ENCODE data around the gene ADAP1. TPM values are rescaled to one million over a fixed set of nuclear protein-coding genes. Genes with fewer than 3 reads are reported as not detected.

The ADAP1 gene
- total and polyA plus RNA-seq, 2 of the 13 experiments (the other 11 are each of a cell fraction or from before 2014, with no cell fraction given): 10.5 to 24.6 TPM

DNA sequence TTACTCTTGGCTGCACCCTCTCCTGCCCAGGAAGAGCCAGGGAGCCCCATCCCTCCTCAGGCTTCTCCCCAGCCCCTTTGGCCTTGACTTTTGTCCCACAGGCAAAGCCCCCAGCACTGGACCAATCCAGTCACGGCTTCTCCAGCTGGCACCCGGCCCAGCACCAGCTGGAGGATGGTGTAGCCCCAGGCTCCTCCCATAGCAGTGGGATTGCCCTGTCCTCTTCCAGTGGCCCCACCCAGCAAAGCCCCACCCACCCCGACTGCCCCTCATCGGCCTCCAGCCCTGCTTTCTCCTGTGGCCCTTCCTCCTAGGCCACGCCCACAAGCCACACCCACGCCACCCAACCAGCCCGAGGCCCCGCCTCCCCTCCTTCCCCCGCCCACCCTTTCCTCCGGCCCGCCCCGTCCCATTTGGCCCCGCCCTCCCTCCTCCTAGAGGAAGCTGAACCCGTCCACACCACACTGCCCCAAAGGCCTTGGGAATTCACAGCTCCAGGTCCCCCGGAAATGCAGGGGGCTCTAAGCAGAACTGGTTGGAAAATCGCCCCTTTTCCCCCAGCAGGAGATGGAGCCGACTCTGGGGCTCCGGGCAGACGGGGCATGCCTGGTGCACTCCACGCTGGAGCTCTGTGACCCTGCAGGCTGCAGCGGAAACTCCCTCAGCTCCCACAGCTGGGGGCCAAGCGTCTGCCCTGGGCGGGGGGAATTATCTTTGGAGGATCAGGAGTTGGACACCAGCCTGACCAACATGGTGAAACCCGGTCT, 52.9 kb downstream of the ADAP1 start (continued):
- TF ChIP-seq, protein P1, sequence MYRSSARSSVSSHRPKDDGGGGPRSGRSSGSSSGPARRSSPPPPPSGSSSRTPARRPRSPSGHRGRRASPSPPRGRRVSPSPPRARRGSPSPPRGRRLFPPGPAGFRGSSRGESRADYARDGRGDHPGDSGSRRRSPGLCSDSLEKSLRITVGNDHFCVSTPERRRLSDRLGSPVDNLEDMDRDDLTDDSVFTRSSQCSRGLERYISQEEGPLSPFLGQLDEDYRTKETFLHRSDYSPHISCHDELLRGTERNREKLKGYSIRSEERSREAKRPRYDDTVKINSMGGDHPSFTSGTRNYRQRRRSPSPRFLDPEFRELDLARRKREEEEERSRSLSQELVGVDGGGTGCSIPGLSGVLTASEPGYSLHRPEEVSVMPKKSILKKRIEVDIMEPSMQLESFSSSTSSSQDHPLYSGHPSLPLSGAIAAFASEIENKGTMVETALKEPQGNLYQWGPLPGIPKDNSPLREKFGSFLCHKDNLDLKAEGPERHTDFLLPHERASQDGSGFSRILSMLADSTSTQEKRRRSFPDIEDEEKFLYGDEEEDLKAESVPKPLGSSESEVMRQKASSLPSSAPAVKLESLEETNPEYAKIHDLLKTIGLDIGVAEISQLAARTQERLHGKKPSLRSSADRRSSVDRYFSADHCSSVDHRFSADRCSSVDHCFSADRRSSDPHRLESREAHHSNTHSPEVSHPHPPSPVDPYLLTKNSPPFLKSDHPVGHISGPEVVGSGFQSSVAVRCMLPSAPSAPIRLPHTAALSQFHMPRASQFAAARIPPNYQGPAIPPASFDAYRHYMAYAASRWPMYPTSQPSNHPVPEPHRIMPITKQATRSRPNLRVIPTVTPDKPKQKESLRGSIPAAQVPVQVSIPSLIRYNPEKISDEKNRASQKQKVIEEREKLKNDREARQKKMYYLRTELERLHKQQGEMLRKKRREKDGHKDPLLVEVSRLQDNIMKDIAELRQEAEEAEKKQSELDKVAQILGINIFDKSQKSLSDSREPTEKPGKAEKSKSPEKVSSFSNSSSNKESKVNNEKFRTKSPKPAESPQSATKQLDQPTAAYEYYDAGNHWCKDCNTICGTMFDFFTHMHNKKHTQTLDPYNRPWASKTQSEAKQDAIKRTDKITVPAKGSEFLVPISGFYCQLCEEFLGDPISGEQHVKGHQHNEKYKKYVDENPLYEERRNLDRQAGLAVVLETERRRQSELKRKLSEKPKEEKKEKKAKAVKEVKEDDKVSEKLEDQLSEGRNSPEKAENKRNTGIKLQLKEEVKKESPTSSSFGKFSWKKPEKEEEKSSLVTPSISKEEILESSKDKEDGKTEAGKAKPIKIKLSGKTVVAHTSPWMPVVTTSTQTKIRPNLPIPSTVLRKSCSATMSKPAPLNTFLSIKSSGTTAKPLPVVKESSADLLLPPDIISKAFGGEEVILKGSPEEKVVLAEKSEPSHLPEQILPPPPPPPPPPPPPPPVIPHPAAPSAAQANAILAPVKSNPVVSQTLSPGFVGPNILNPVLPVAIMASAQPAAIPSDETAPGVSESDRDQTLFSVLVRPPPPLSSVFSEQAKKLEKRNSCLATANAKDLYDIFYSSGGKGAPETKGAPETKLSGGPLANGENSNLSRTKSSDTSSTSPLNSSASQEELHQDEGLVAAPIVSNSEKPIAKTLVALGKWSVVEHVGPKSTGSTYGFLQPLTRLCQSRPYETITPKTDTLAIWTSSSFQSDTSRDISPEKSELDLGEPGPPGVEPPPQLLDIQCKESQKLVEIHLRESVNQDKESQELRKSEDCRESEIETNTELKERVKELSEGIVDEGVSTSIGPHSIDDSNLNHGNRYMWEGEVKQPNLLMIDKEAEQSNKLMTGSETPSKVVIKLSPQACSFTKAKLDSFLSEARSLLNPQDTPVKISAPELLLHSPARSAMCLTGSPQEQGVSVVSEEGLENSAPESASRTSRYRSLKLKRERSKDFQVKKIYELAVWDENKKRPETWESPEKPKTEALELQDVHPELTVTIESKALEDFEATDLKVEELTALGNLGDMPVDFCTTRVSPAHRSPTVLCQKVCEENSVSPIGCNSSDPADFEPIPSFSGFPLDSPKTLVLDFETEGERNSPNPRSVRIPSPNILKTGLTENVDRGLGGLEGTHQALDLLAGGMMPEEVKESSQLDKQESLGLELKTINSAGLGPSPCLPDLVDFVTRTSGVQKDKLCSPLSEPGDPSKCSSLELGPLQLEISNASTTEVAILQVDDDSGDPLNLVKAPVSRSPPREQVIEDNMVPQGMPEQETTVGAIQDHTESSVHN (CRISPR knock-in tag; IDR thresholded peaks at IDR 0.05): no peak
- TF ChIP-seq ZFP36L1 (CRISPR knock-in tag; IDR thresholded peaks at IDR 0.05): no peak
- TF ChIP-seq, protein P2, sequence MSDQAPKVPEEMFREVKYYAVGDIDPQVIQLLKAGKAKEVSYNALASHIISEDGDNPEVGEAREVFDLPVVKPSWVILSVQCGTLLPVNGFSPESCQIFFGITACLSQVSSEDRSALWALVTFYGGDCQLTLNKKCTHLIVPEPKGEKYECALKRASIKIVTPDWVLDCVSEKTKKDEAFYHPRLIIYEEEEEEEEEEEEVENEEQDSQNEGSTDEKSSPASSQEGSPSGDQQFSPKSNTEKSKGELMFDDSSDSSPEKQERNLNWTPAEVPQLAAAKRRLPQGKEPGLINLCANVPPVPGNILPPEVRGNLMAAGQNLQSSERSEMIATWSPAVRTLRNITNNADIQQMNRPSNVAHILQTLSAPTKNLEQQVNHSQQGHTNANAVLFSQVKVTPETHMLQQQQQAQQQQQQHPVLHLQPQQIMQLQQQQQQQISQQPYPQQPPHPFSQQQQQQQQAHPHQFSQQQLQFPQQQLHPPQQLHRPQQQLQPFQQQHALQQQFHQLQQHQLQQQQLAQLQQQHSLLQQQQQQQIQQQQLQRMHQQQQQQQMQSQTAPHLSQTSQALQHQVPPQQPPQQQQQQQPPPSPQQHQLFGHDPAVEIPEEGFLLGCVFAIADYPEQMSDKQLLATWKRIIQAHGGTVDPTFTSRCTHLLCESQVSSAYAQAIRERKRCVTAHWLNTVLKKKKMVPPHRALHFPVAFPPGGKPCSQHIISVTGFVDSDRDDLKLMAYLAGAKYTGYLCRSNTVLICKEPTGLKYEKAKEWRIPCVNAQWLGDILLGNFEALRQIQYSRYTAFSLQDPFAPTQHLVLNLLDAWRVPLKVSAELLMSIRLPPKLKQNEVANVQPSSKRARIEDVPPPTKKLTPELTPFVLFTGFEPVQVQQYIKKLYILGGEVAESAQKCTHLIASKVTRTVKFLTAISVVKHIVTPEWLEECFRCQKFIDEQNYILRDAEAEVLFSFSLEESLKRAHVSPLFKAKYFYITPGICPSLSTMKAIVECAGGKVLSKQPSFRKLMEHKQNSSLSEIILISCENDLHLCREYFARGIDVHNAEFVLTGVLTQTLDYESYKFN (CRISPR knock-in tag; conservative IDR thresholded peaks at IDR 0.05): peak; percentile 71
- TF ChIP-seq SSRP1 (CRISPR knock-in tag; IDR thresholded peaks at IDR 0.05): no peak
- TF ChIP-seq, protein P3, sequence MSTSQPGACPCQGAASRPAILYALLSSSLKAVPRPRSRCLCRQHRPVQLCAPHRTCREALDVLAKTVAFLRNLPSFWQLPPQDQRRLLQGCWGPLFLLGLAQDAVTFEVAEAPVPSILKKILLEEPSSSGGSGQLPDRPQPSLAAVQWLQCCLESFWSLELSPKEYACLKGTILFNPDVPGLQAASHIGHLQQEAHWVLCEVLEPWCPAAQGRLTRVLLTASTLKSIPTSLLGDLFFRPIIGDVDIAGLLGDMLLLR (CRISPR knock-in tag; IDR thresholded peaks at IDR 0.05): no peak
- 0 out of 2 replicates have a peak, but pooled peaks have one; percentile 17 for TF ChIP-seq MAZ (IDR thresholded peaks at IDR 0.05; ENCODE audit: borderline replicate concordance, low read depth, low read length)
- 0 out of 2 replicates have a peak, but pooled peaks have one; percentile 26 for TF ChIP-seq MAZ (CRISPR knock-in tag; IDR thresholded peaks at IDR 0.05; ENCODE audit: low read depth)
- TF ChIP-seq RORA (CRISPR knock-in tag; IDR thresholded peaks at IDR 0.05): no peak
- TF ChIP-seq, protein P4, sequence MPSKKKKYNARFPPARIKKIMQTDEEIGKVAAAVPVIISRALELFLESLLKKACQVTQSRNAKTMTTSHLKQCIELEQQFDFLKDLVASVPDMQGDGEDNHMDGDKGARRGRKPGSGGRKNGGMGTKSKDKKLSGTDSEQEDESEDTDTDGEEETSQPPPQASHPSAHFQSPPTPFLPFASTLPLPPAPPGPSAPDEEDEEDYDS (CRISPR knock-in tag; IDR thresholded peaks at IDR 0.05): peak; percentile 46; the same call in 1 of the 2 replicates
- no peak for TF ChIP-seq ZSCAN9 (CRISPR knock-in tag; IDR thresholded peaks at IDR 0.05; ENCODE audit: borderline replicate concordance)
- TF ChIP-seq SOX13 (IDR thresholded peaks at IDR 0.05): no peak
- TF ChIP-seq SOX13 (CRISPR knock-in tag; conservative IDR thresholded peaks at IDR 0.05 in 1 of 2, IDR thresholded peaks at IDR 0.05 in 1 of 2): peak in 1 of 2 experiments; percentile 19; a peak in 1 of 4 replicates
- TF ChIP-seq ETV6 (CRISPR knock-in tag; conservative IDR thresholded peaks at IDR 0.05): no peak
- no peak for TF ChIP-seq ARNT (IDR thresholded peaks at IDR 0.05)
- TF ChIP-seq PHF8 (CRISPR knock-in tag; IDR thresholded peaks at IDR 0.05): 0 out of 2 replicates have a peak, but pooled peaks have one; percentile 24
- no peak for TF ChIP-seq SPEN (CRISPR knock-in tag; IDR thresholded peaks at IDR 0.05; ENCODE audit: low read depth)
